Measurements from ENCODE around the gene GBE1.

DNA sequence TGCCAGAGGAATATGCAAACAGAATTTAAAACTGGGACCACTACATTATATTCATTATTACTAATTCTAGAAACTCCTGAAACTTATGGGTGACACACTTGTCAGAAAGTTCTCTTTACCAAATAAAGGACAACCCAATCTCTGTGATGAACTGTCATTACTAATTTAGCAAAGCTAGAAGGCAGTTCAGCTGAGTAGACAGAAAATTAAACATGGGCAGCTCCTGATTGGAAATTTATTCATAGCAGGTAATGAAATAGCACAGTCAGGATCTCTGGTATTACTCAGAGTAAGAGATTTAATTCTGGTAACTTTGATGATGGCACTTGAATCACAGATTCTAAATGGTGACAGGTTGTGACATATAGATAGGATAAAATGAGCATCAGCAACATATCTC is 123.0 kb downstream of the GBE1 start:
- TF ChIP-seq YY1 (IDR thresholded peaks at IDR 0.05; ENCODE audit: insufficient read depth, insufficient read length) (no peak), ZNF274 (IDR thresholded peaks at IDR 0.05; ENCODE audit: low read depth, low read length) (no peak)
